Esophagus squamous epithelium (tissue), 5 donors: ENCODE data around the gene SWSAP1. TPM values are rescaled to one million over a fixed set of nuclear protein-coding genes. Genes with fewer than 3 reads are reported as not detected.

Source experiments
- DNase-seq: peaks from one replicate; lab custom pipeline; 2025; lab: John Stamatoyannopoulos, UW
- H3K27ac ChIP-seq, 4 donors: fragments of 200-600 bp; sonication (generic); one replicate each; pipeline ENCODE4 v1.5.1; 2016 to 2019; ENCODE audit warnings: mild to moderate bottlenecking in 1 of 4
- H3K27me3 ChIP-seq, 4 donors: fragments of 200-600 bp; sonication (generic); 1 replicate in 3 of 4; 2 replicates in 1 of 4; pipeline versions ENCODE4 v1.5.1 to v1.6.0; 2017 to 2021; ENCODE audit warnings: antibody characterized with exemption in 1 of 4
- H3K36me3 ChIP-seq, 3 donors: fragments of 200-600 bp; sonication (generic); one replicate each; pipeline ENCODE4 v1.5.1; 2016 to 2019
- H3K4me1 ChIP-seq, 3 donors: fragments of 200-600 bp; sonication (generic); one replicate each; pipeline ENCODE4 v1.5.1; 2017 to 2019
- H3K4me3 ChIP-seq, 4 donors: fragments of 200-600 bp; sonication (generic); 1 replicate in 3 of 4; 2 replicates in 1 of 4; pipeline ENCODE4 v1.5.1; 2016 to 2019; ENCODE audit warnings: mild to moderate bottlenecking in 2 of 4, moderate library complexity in 1 of 4
- H3K9me3 ChIP-seq, 3 donors: fragments of 200-600 bp; sonication (generic); one replicate each; pipeline ENCODE4 v1.5.1; 2016 to 2019
- POLR2A ChIP-seq, 4 donors: fragments of 450-650 bp; IDR thresholded peaks; one replicate each; pipeline ENCODE4 v1.6.1; 2017; ENCODE audit warnings: antibody characterized with exemption in 4 of 4, mild to moderate bottlenecking in 4 of 4, moderate library complexity in 3 of 4
- WGBS, 2 donors: methylation state at CpG; one replicate each; pipeline ENCODE4 v1.1.5; 2018; 5-methylcytosine and 5-hydroxymethylcytosine counted together
- intact Hi-C: fragments of 100-400 bp; cut with DNase I; formaldehyde crosslinking; loops from one replicate; pipeline ENCODE4 v1.15.0; 2022
- small RNA-seq, 4 donors: library from RNA; depleted of rRNA; stranded (forward); fragments of <200 nt; gene quantifications; one replicate each; pipeline ENCODE3, GENCODE V24; 2016
- total RNA-seq, 4 donors: library from RNA; depleted of rRNA; stranded (reverse); fragments of >200 nt; gene quantifications; one replicate each; pipeline ENCODE4 v1.1.0, GENCODE V29; 2016
- TF ChIP-seq, protein P1 (sequence below), 6 experiments: fragments of 450-650 bp in 4 of 6; fragments of 200-600 bp in 2 of 6; sonication (generic) in 2 of 6; IDR thresholded peaks; one replicate each; pipeline ENCODE4 v1.5.1; 2016 to 2019; ENCODE audit warnings: antibody characterized with exemption in 6 of 6, mild to moderate bottlenecking in 4 of 6, moderate library complexity in 4 of 6
- donor health status: DM: yes; HTN: yes; CAD: no.

The SWSAP1 gene
- total RNA-seq, 4 donors from 2014 or later = 1.0 to 2.9 (median 1.3) TPM

DNA sequence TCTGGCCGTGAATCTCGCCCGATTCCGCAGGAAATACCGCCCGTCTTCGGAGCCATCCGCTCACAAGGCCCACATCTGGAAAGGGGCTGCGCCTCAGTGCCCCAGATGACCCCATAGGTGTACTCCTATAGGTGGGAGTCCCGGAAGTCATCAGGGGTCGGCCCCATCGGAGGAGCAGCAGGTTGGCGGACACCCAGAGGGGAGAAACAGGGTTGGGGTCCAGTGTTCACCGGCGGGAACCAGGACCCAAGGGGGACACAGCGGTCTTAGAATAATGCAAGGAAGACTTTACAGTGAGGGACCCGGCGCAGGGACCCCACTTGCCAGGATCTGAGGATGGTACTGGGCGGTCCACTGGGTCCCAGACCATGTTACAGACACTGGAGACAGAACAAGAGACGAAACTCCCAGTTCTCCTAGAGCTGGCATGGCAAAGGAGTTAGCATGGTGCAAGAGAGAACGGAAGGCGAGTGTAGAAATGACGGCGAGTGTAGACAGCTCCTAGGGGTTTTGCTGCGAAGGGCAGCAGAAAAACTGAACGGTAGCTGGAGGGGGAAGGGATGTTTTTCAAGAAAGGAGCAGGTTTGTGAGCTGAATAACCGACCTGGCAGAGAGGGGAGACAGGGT, 48.8 kb downstream of the SWSAP1 start:
- DNase-seq = no peak
- Histone ChIP-seq H3K9me3 (no peaks in the 10 kb centered on the region), H3K4me1 (peaks cover 26 to 57% (median 37%) of the 10 kb centered on the region in 3 donors), H3K4me3 (no peak overlapping the region), H3K27ac (no peak overlapping the region), H3K27me3 (peaks cover 7 to 61% (median 20%) of the 10 kb centered on the region in 4 donors), H3K36me3 (no peaks in the 10 kb centered on the region)
- 27 to 40% methylated on average over 15 to 21 of the region's 27 CpGs for WGBS, 2 donors
- TF ChIP-seq POLR2A (IDR thresholded peaks at IDR 0.05) = no peak
- TF ChIP-seq, protein P1, sequence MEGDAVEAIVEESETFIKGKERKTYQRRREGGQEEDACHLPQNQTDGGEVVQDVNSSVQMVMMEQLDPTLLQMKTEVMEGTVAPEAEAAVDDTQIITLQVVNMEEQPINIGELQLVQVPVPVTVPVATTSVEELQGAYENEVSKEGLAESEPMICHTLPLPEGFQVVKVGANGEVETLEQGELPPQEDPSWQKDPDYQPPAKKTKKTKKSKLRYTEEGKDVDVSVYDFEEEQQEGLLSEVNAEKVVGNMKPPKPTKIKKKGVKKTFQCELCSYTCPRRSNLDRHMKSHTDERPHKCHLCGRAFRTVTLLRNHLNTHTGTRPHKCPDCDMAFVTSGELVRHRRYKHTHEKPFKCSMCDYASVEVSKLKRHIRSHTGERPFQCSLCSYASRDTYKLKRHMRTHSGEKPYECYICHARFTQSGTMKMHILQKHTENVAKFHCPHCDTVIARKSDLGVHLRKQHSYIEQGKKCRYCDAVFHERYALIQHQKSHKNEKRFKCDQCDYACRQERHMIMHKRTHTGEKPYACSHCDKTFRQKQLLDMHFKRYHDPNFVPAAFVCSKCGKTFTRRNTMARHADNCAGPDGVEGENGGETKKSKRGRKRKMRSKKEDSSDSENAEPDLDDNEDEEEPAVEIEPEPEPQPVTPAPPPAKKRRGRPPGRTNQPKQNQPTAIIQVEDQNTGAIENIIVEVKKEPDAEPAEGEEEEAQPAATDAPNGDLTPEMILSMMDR (IDR thresholded peaks at IDR 0.05) = no peak
- intact Hi-C loops = no loop called here

DNA sequence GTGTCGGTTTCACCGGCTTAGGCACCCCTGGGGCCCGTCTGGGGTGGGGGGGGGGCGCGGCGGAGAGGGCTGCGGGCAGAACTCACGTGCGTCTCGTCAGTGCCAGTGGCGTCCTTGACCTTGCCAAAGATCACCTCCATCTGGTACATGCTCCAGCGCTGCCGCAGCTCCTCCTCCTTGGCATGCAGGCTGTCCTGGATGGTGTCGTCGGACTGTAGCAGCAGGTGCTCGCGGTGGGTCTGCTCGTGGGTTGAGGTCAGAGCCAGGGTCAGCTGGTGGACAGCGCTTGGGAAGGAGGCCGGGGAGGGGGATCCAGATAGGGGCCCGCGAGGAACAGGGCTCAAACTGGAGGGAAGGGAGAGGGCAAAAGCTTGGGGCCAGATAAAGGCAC, 49.3 kb downstream of the SWSAP1 start:
- Histone ChIP-seq H3K27ac (no peak overlapping the region), H3K36me3 (no peaks in the 10 kb centered on the region), H3K4me1 (peaks cover 26 to 52% (median 33%) of the 10 kb centered on the region in 3 donors), H3K9me3 (no peaks in the 10 kb centered on the region), H3K27me3 (peaks cover 3 to 56% (median 15%) of the 10 kb centered on the region in 4 donors), H3K4me3 (no peak overlapping the region)
- no peak for TF ChIP-seq POLR2A (IDR thresholded peaks at IDR 0.05)
- TF ChIP-seq, protein P1 (IDR thresholded peaks at IDR 0.05) = no peak
- DNase-seq = no peak
- 8 to 19% methylated on average over 15 of the region's 22 CpGs for WGBS, 2 donors
- intact Hi-C loops = no loop called here

Small RNA genes within 50 kb of the gene (small RNA-seq; reads per million reads assigned to genes)
- gene RF00019 = 0 reads per million in 4 donors

Other genes with a start within 250 kb of the SWSAP1 start
- gene SPC24, start 218.9 kb upstream of the SWSAP1 start, total RNA-seq = 10 to 100 TPM in 1 of 4 donors, 1 to 10 TPM in 3; 2.9 to 10.9 (median 6.3) TPM
- gene KANK2, start 177.1 kb upstream of the SWSAP1 start, total RNA-seq = 100 to 1,000 TPM in 1 of 4 donors, 10 to 100 TPM in 3; 29.3 to 287 (median 57.1) TPM
- not detected for gene ANGPTL8, start 135.0 kb upstream of the SWSAP1 start, total RNA-seq
- gene DOCK6, start 112.1 kb upstream of the SWSAP1 start, total RNA-seq = 10 to 100 TPM; 19.7 to 94.0 (median 33.3) TPM
- not detected for gene TSPAN16, start 78.5 kb upstream of the SWSAP1 start, total RNA-seq
- gene RAB3D, start 35.0 kb upstream of the SWSAP1 start, total RNA-seq = 10 to 100 TPM; 55.9 to 90.4 (median 73.8) TPM
- 100 to 1,000 TPM in 2 of 4 donors, 10 to 100 TPM in 2; 80.1 to 173 (median 129) TPM for gene TMEM205, start 28.4 kb upstream of the SWSAP1 start, total RNA-seq
- 10 to 100 TPM in 1 of 4 donors, 1 to 10 TPM in 3; 5.7 to 17.7 (median 8.0) TPM for gene CCDC159, start 28.1 kb upstream of the SWSAP1 start, total RNA-seq
- 10 to 100 TPM in 1 of 4 donors, 1 to 10 TPM in 3; 5.1 to 14.2 (median 9.7) TPM for gene PLPPR2, start 19.2 kb upstream of the SWSAP1 start, total RNA-seq
- 1 to 10 TPM in 2 of 4 donors, under 1 TPM in 2; 0.35 to 6.2 (median 1.0) TPM for gene EPOR, start 9.6 kb downstream of the SWSAP1 start, total RNA-seq
- 1 to 10 TPM in 1 of 4 donors, under 1 TPM in 3; 0.22 to 1.9 (median 0.45) TPM for gene RGL3, start 44.6 kb downstream of the SWSAP1 start, total RNA-seq
- gene ODAD3, start 60.5 kb downstream of the SWSAP1 start, total RNA-seq = 1 to 10 TPM in 1 of 4 donors, under 1 TPM in 1, not detected in 2; 0.19 to 8.8 TPM
- gene PRKCSH, start 61.0 kb downstream of the SWSAP1 start, total RNA-seq = 100 to 1,000 TPM in 1 of 4 donors, 10 to 100 TPM in 3; 64.1 to 107 (median 99.1) TPM
- not detected for gene ELAVL3, start 106.4 kb downstream of the SWSAP1 start, total RNA-seq
- gene ZNF653, start 131.2 kb downstream of the SWSAP1 start, total RNA-seq = 10 to 100 TPM in 1 of 4 donors, 1 to 10 TPM in 3; 3.6 to 10.2 (median 5.0) TPM
- 10 to 100 TPM; 41.4 to 47.1 (median 43.1) TPM for gene ECSIT, start 154.5 kb downstream of the SWSAP1 start, total RNA-seq
- 100 to 1,000 TPM in 1 of 4 donors, 10 to 100 TPM in 3; 20.4 to 437 (median 45.0) TPM for gene CNN1, start 164.2 kb downstream of the SWSAP1 start, total RNA-seq
- gene ELOF1, start 184.6 kb downstream of the SWSAP1 start, total RNA-seq = 10 to 100 TPM; 21.7 to 31.6 (median 28.6) TPM
- gene ACP5, start 203.0 kb downstream of the SWSAP1 start, total RNA-seq = 10 to 100 TPM; 12.2 to 61.9 (median 33.0) TPM
- 1 to 10 TPM; 3.5 to 9.2 (median 6.5) TPM for gene ZNF627, start 222.8 kb downstream of the SWSAP1 start, total RNA-seq